BJ (cell line): Measurements from ENCODE around the gene HIVEP3. TPM values are rescaled to one million over a fixed set of nuclear protein-coding genes. Genes with fewer than 3 reads are reported as not detected.

ENCODE experiments used
- CTCF ChIA-PET: fragments of 350-600 bp; formaldehyde crosslinking; extraction: SDS; loops from one replicate; lab custom pipeline; 2021; ENCODE audit warnings: antibody characterized with exemption, inconsistent platforms; lab: Yijun Ruan, JAX
- POLR2A ChIA-PET: fragments of 300-600 bp; sonication (Branson Sonifier 250); formaldehyde crosslinking; extraction: SDS; loops from one replicate; lab custom pipeline; 2021; ENCODE audit warnings: antibody characterized with exemption; lab: Charles Lee
- DNase-seq: peaks from one replicate; pipeline ENCODE4 v3.0.0-alpha.2; 2011; ENCODE audit warnings: low read depth
- H3K27me3 ChIP-seq: 2 replicates; pipeline ENCODE4 v1.6.0; 2011; ENCODE audit warnings: low read length; ENCODE audit not compliant: control insufficient read depth, insufficient read depth
- H3K36me3 ChIP-seq: 2 replicates; pipeline ENCODE4 v1.5.1; 2011; ENCODE audit warnings: low read length; ENCODE audit not compliant: control insufficient read depth, insufficient read depth
- H3K4me3 ChIP-seq: 2 replicates; pipeline ENCODE4 v1.5.1; 2011; ENCODE audit warnings: low read depth, mild to moderate bottlenecking, control low read depth, low read length
- CTCF ChIP-seq: IDR thresholded peaks from 2 replicates; pipeline ENCODE4 v1.5.1; 2011; ENCODE audit warnings: low read depth, mild to moderate bottlenecking, control low read depth, inconsistent platforms, low read length, moderate library complexity; ENCODE audit not compliant: insufficient read depth
- polyA plus RNA-seq: library from polyadenylated mRNA; depleted of rRNA; stranded (reverse); fragments of >200 nt; gene quantifications from 2 replicates; pipeline ENCODE4 v1.2.3, GENCODE V29; 2011

Gene HIVEP3
- polyA plus RNA-seq, 1 experiment, result 4.0 TPM

- POLR2A ChIA-PET, result no interaction called here
- CTCF ChIA-PET, result interaction anchor here (0.9 kb wide), 1 partner anchor 455 kb away, joined by 3 read pairs; no protein-coding TSS in a partner anchor
- TF ChIP-seq CTCF, result no peak
- Histone ChIP-seq H3K27me3 (no peaks in the 10 kb centered on the region), H3K36me3 (no peaks in the 10 kb centered on the region), H3K4me3 (no peak overlapping the region)
- no peak for DNase-seq
Measured at GRCh38 chr1:41718497-41718896, 200.2 kb downstream of the HIVEP3 start.

GRCh38 chr1:41716188-41717130, 202.3 kb downstream of the HIVEP3 start:
- no peaks in the 10 kb centered on the region for H3K36me3 ChIP-seq
- no peak for DNase-seq
- no peak overlapping the region for H3K4me3 ChIP-seq
- ChIA-PET POLR2A (no interaction called here), CTCF (no interaction called here)
- H3K27me3 ChIP-seq, result no peaks in the 10 kb centered on the region
- no peak for TF ChIP-seq CTCF

GRCh38 chr1:41715441-41716095, 203.2 kb downstream of the HIVEP3 start:
- ChIA-PET CTCF (no interaction called here), POLR2A (no interaction called here)
- H3K36me3 ChIP-seq, result no peaks in the 10 kb centered on the region
- no peaks in the 10 kb centered on the region for H3K27me3 ChIP-seq
- TF ChIP-seq CTCF, result no peak
- no peak overlapping the region for H3K4me3 ChIP-seq
- no peak for DNase-seq

- POLR2A ChIA-PET, result no interaction called here
- no peak overlapping the region for H3K4me3 ChIP-seq
- H3K36me3 ChIP-seq, result no peaks in the 10 kb centered on the region
- no peak for DNase-seq
- CTCF ChIA-PET, result no interaction called here
- no peak for TF ChIP-seq CTCF
- H3K27me3 ChIP-seq, result no peaks in the 10 kb centered on the region
Measured at GRCh38 chr1:41714638-41715389, 203.9 kb downstream of the HIVEP3 start.
